ENCODE results near the gene KAT6B.

KAT6B gene

GRCh38 chr10:75021379-75022249, 195.2 kb downstream of the KAT6B start:
- H3K4me3 ChIP-seq (replicated peaks in 1 of 2; ENCODE audit: low read depth in 2 of 2, low read length in 2 of 2): no peak overlapping the region
- DNase-seq (ENCODE audit: low read depth in 2 of 2): no peak
- TF ChIP-seq CTCF (IDR thresholded peaks at IDR 0.05; ENCODE audit: low read depth, low read length): no peak

- no peak for DNase-seq (ENCODE audit: low read depth in 2 of 2)
- no peak for TF ChIP-seq CTCF (IDR thresholded peaks at IDR 0.05; ENCODE audit: low read depth, low read length)
- no peak overlapping the region for H3K4me3 ChIP-seq (replicated peaks in 1 of 2; ENCODE audit: low read depth in 2 of 2, low read length in 2 of 2)
These were observed 196.7 kb downstream of the KAT6B start for GRCh38 chr10:75023074-75023473.

GRCh38 chr10:75024971-75025523, 198.6 kb downstream of the KAT6B start:
- no peak for TF ChIP-seq CTCF (IDR thresholded peaks at IDR 0.05; ENCODE audit: low read depth, low read length)
- no peak for DNase-seq (ENCODE audit: low read depth in 2 of 2)
- H3K4me3 ChIP-seq (replicated peaks in 1 of 2; ENCODE audit: low read depth in 2 of 2, low read length in 2 of 2): no peak overlapping the region

- no peak overlapping the region for H3K4me3 ChIP-seq (replicated peaks in 1 of 2; ENCODE audit: low read depth in 2 of 2, low read length in 2 of 2)
- no peak for TF ChIP-seq CTCF (IDR thresholded peaks at IDR 0.05; ENCODE audit: low read depth, low read length)
- no peak for DNase-seq (ENCODE audit: low read depth in 2 of 2)
These were observed 201.6 kb downstream of the KAT6B start for GRCh38 chr10:75028049-75028448.

- no peak for TF ChIP-seq CTCF (IDR thresholded peaks at IDR 0.05; ENCODE audit: low read depth, low read length)
- DNase-seq (ENCODE audit: low read depth in 2 of 2): no peak
- H3K4me3 ChIP-seq (replicated peaks in 1 of 2; ENCODE audit: low read depth in 2 of 2, low read length in 2 of 2): no peak overlapping the region
These were observed 202.3 kb downstream of the KAT6B start for GRCh38 chr10:75028748-75029147.

GRCh38 chr10:75029420-75029819, 203.0 kb downstream of the KAT6B start:
- H3K4me3 ChIP-seq (replicated peaks in 1 of 2; ENCODE audit: low read depth in 2 of 2, low read length in 2 of 2): no peak overlapping the region
- no peak for TF ChIP-seq CTCF (IDR thresholded peaks at IDR 0.05; ENCODE audit: low read depth, low read length)
- DNase-seq (ENCODE audit: low read depth in 2 of 2): no peak
